Trophoblast cell (in vitro differentiated cells and primary cell): ENCODE results near the gene TSHZ2.

Source experiments
- DNase-seq, 2 donors: peaks; one replicate each; pipeline ENCODE4 v3.0.0-alpha.2; 2016
- H2AFZ ChIP-seq: 2 replicates; pipeline ENCODE4 v1.6.1; 2013; ENCODE audit warnings: low read length, moderate library complexity, mild to moderate bottlenecking; ENCODE audit not compliant: insufficient read depth, poor library complexity
- H2AK5ac ChIP-seq: 2 replicates; pipeline ENCODE4 v1.6.1; 2013; ENCODE audit warnings: mild to moderate bottlenecking, low read length
- H2BK120ac ChIP-seq: 2 replicates; pipeline ENCODE4 v1.6.1; 2013; ENCODE audit warnings: low read length, mild to moderate bottlenecking, moderate library complexity; ENCODE audit not compliant: insufficient read depth, poor library complexity
- H2BK12ac ChIP-seq: 2 replicates; pipeline ENCODE4 v1.6.1; 2013; ENCODE audit warnings: mild to moderate bottlenecking, low read length, moderate library complexity
- H2BK5ac ChIP-seq: 2 replicates; pipeline ENCODE4 v1.6.1; 2013; ENCODE audit warnings: low read length, low read depth, moderate library complexity, mild to moderate bottlenecking; ENCODE audit not compliant: poor library complexity
- H3K14ac ChIP-seq: 2 replicates; pipeline ENCODE4 v1.6.1; 2013; ENCODE audit warnings: mild to moderate bottlenecking, low read length
- H3K18ac ChIP-seq: 2 replicates; pipeline ENCODE4 v1.6.1; 2013; ENCODE audit warnings: mild to moderate bottlenecking, low read length
- H3K23ac ChIP-seq: 2 replicates; pipeline ENCODE4 v1.6.1; 2013; ENCODE audit warnings: low read length
- H3K27ac ChIP-seq: 2 replicates; pipeline ENCODE4 v1.5.1; 2013; ENCODE audit warnings: low read depth, mild to moderate bottlenecking, inconsistent platforms, low read length, moderate library complexity
- H3K27me3 ChIP-seq: 2 replicates; pipeline ENCODE4 v1.6.1; 2013; ENCODE audit warnings: inconsistent platforms, mild to moderate bottlenecking, low read length, moderate library complexity; ENCODE audit not compliant: insufficient read depth
- H3K36me3 ChIP-seq, 2 experiments: 1 replicate in 1 of 2; 2 replicates in 1 of 2; pipeline ENCODE4 v1.6.1; 2013; ENCODE audit warnings: low read length in 2 of 2, mild to moderate bottlenecking in 2 of 2, moderate library complexity in 1 of 2; ENCODE audit not compliant: insufficient read depth in 2 of 2, control insufficient read depth in 1 of 2
- H3K4ac ChIP-seq: 2 replicates; pipeline ENCODE4 v1.6.1; 2013; ENCODE audit warnings: low read depth, mild to moderate bottlenecking, low read length, moderate library complexity
- H3K4me1 ChIP-seq, 2 experiments: 1 replicate in 1 of 2; 2 replicates in 1 of 2; pipeline ENCODE4 v1.6.1; 2013; ENCODE audit warnings: low read length in 2 of 2, mild to moderate bottlenecking in 2 of 2, moderate library complexity in 1 of 2; ENCODE audit not compliant: insufficient read depth in 2 of 2, control insufficient read depth in 1 of 2
- H3K4me2 ChIP-seq: 2 replicates; pipeline ENCODE4 v1.6.1; 2013; ENCODE audit warnings: inconsistent platforms, mild to moderate bottlenecking, low read length, moderate library complexity
- H3K4me3 ChIP-seq: 2 replicates; pipeline ENCODE4 v1.5.1; 2013; ENCODE audit warnings: mild to moderate bottlenecking, low read depth, low read length, inconsistent platforms
- H3K79me1 ChIP-seq: one replicate; pipeline ENCODE4 v1.6.1; 2013; ENCODE audit warnings: low read length
- H3K79me2 ChIP-seq: 2 replicates; pipeline ENCODE4 v1.6.1; 2013; ENCODE audit warnings: low read length, mild to moderate bottlenecking; ENCODE audit not compliant: control insufficient read depth, insufficient read depth, poor library complexity
- H3K9ac ChIP-seq: 2 replicates; pipeline ENCODE4 v1.6.1; 2013; ENCODE audit warnings: mild to moderate bottlenecking, low read length
- H3K9me3 ChIP-seq: 2 replicates; pipeline ENCODE4 v1.6.1; 2013; ENCODE audit warnings: low read depth, mild to moderate bottlenecking, control low read depth, inconsistent platforms, low read length; ENCODE audit not compliant: insufficient read depth
- H4K12ac ChIP-seq: 2 replicates; pipeline ENCODE4 v1.6.1; 2013; ENCODE audit warnings: low read depth, mild to moderate bottlenecking, low read length, moderate library complexity
- H4K8ac ChIP-seq: 2 replicates; pipeline ENCODE4 v1.6.1; 2013; ENCODE audit warnings: low read depth, mild to moderate bottlenecking, low read length, moderate library complexity
- H4K91ac ChIP-seq: one replicate; pipeline ENCODE4 v1.6.1; 2013; ENCODE audit warnings: low read depth, mild to moderate bottlenecking, low read length, moderate library complexity
- WGBS: extraction: QIAGEN DNeasy Blood & Tissue Kit; methylation state at CpG from one replicate; pipeline ENCODE4 v1.1.7; 2013; ENCODE audit warnings: missing lambda C conversion rate; ENCODE audit not compliant: insufficient read length, insufficient coverage; ENCODE audit errors: extremely low coverage; 5-methylcytosine and 5-hydroxymethylcytosine counted together

Gene TSHZ2

DNA sequence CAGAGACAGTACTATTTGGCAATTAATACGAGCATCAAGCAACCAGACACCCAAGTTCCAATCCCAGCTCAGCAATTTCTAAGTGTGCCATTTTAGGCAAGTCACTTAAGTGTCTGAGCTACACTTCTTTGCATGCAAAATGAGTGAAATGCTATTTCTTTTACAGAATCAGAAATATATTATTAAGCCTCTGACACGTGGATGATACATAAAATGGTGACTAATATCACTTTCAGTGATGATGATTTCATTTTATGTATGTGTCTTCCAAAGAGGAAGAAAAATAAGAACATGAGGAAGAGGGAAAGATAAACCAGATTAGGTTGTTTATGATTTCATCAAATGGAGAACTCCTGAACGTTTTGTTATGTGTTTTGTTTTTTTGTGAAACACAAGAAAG, 158.6 kb downstream of the TSHZ2 start:
- DNase-seq: no peak
- Histone ChIP-seq H2AFZ (no peak overlapping the region), H2BK120ac (no peak overlapping the region), H3K79me1 (no peaks in the 10 kb centered on the region), H2BK12ac (no peak overlapping the region), H3K4ac (no peak overlapping the region), H3K4me3 (no peak overlapping the region), H4K12ac (no peak overlapping the region), H3K9me3 (no peaks in the 10 kb centered on the region), H4K8ac (no peak overlapping the region), H3K23ac (no peak overlapping the region), H4K91ac (no peak overlapping the region), H3K79me2 (no peaks in the 10 kb centered on the region), H3K9ac (no peak overlapping the region), H3K27ac (no peak overlapping the region), H2BK5ac (no peak overlapping the region), H3K14ac (no peak overlapping the region), H3K4me2 (no peak overlapping the region), H3K4me1 (peaks cover 0 to 3% of the 10 kb centered on the region in 2 experiments), H3K18ac (no peak overlapping the region), H2AK5ac (no peak overlapping the region), H3K27me3 (no peaks in the 10 kb centered on the region), H3K36me3 (no peaks in the 10 kb centered on the region)
- WGBS: no CpG with 5 or more reads among the region's 3 CpGs

DNA sequence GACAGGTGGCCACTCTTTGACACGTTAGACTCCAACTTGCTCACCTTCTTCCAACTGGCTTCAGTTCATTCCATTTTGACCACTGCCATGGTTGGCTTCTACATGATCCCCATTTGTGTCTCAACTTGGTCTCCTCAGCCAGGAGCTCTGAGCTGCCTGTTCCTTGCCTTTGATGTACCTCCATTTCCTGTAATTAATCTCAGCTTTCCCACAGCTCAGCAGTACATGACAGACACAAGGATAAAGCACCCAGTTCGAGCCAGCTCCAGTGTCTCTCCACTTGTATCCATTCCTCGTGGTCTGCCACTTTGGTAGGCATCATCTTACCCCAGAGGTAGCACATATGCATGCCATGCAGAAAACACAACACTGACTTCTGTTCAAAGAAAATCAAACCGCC, 161.0 kb downstream of the TSHZ2 start:
- no peaks in the 10 kb centered on the region for H3K36me3 ChIP-seq
- H4K12ac ChIP-seq: no peak overlapping the region
- H2BK120ac ChIP-seq: no peak overlapping the region
- no peak overlapping the region for H3K4ac ChIP-seq
- H4K91ac ChIP-seq: no peak overlapping the region
- no peak overlapping the region for H3K9ac ChIP-seq
- DNase-seq: no peak
- WGBS: no CpG with 5 or more reads among the region's 4 CpGs
- H3K79me1 ChIP-seq: no peaks in the 10 kb centered on the region
- no peak overlapping the region for H3K14ac ChIP-seq
- H4K8ac ChIP-seq: no peak overlapping the region
- no peak overlapping the region for H2AK5ac ChIP-seq
- no peak overlapping the region for H2BK12ac ChIP-seq
- H3K23ac ChIP-seq: no peak overlapping the region
- no peak overlapping the region for H2AFZ ChIP-seq
- H3K27ac ChIP-seq: no peak overlapping the region
- H3K27me3 ChIP-seq: no peaks in the 10 kb centered on the region
- H3K18ac ChIP-seq: no peak overlapping the region
- no peak overlapping the region for H2BK5ac ChIP-seq
- peaks cover 1% of the 10 kb centered on the region for H3K9me3 ChIP-seq
- H3K4me1 ChIP-seq: peaks cover 0 to 3% of the 10 kb centered on the region in 2 experiments
- H3K4me2 ChIP-seq: no peak overlapping the region
- H3K4me3 ChIP-seq: no peak overlapping the region
- H3K79me2 ChIP-seq: no peaks in the 10 kb centered on the region

DNA sequence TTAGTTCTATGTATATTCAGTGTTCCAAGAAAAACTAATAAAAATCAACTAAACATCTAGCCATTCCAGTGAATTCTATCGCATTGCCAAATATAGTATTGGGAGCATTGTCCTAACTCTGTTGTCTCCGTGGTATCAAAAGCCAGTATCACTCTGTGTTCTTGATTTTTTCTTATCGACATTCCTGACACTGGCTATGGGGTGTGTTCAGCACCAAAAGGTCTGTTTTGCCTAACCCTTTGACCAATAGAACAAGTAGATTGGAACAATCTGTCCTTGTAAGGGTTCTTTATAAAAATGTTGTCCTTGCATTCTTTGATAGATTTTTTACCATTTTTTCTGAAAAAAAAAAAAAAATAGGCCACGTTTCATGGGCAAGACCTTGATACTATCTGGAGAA, 161.5 kb downstream of the TSHZ2 start:
- Histone ChIP-seq H3K27me3 (no peaks in the 10 kb centered on the region), H3K79me2 (no peaks in the 10 kb centered on the region), H4K91ac (no peak overlapping the region), H3K36me3 (no peaks in the 10 kb centered on the region), H4K12ac (no peak overlapping the region), H3K27ac (no peak overlapping the region), H4K8ac (no peak overlapping the region), H2AFZ (no peak overlapping the region), H3K9me3 (peaks cover 1% of the 10 kb centered on the region), H3K4me2 (no peak overlapping the region), H2BK5ac (no peak overlapping the region), H3K23ac (no peak overlapping the region), H2BK12ac (no peak overlapping the region), H3K79me1 (no peaks in the 10 kb centered on the region), H3K9ac (no peak overlapping the region), H3K4me3 (no peak overlapping the region), H2BK120ac (no peak overlapping the region), H2AK5ac (no peak overlapping the region), H3K14ac (no peak overlapping the region), H3K18ac (no peak overlapping the region), H3K4ac (no peak overlapping the region), H3K4me1 (peaks cover 0 to 3% of the 10 kb centered on the region in 2 experiments)
- no CpG with 5 or more reads among the region's 4 CpGs for WGBS
- no peak for DNase-seq

DNA sequence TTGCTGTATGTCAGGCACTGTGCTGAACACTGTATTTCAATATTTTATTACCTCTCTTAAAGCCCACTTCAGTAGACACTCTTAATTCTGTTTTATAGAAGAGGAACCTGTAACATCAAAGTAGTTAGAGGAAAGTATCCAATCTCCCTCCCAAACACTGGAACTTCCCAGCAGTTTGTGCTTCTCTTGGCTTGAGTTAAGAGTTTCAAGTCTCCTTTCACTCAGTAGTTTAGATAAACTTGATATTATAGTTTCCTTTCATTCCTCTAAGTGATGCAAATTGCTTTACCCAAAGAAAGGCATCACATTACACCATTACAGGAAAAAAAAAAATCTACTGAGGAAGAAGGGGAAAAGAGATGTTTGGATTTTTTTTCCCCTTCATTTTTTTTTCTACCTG, 164.3 kb downstream of the TSHZ2 start:
- Histone ChIP-seq H3K27me3 (no peaks in the 10 kb centered on the region), H3K9me3 (peaks cover 1% of the 10 kb centered on the region), H3K4me2 (no peak overlapping the region), H3K23ac (no peak overlapping the region), H3K27ac (no peak overlapping the region), H2AFZ (no peak overlapping the region), H2BK120ac (no peak overlapping the region), H3K4me1 (peaks cover 0 to 3% of the 10 kb centered on the region in 2 experiments), H4K91ac (no peak overlapping the region), H4K12ac (no peak overlapping the region), H3K36me3 (no peaks in the 10 kb centered on the region), H3K9ac (no peak overlapping the region), H3K4me3 (no peak overlapping the region), H3K79me1 (no peaks in the 10 kb centered on the region), H2AK5ac (no peak overlapping the region), H3K14ac (no peak overlapping the region), H4K8ac (no peak overlapping the region), H3K4ac (no peak overlapping the region), H2BK5ac (no peak overlapping the region), H3K18ac (no peak overlapping the region), H3K79me2 (no peaks in the 10 kb centered on the region), H2BK12ac (no peak overlapping the region)
- DNase-seq: no peak
